Skeletal muscle tissue (tissue), 4 donors: ENCODE data around the gene PLEKHO1. TPM values are rescaled to one million over a fixed set of nuclear protein-coding genes. Genes with fewer than 3 reads are reported as not detected.
A peak's percentile ranks its signal among the peaks of the same experiment; 100 is the strongest.
"Not testable (repeated sequence)": the region's sequence is repeated elsewhere in the genome, so short reads cannot be mapped to it uniquely, and the experiment has no call there.

Source experiments
- H3K27ac ChIP-seq: one replicate; pipeline ENCODE4 v1.7.0; 2013; ENCODE audit warnings: mild to moderate bottlenecking, low read depth, low read length, inconsistent platforms
- H3K27me3 ChIP-seq, 3 donors: one replicate each; pipeline ENCODE4 v1.7.0; 2013; ENCODE audit warnings: low read length in 3 of 3; ENCODE audit not compliant: control insufficient read depth in 3 of 3, insufficient read depth in 3 of 3
- H3K36me3 ChIP-seq, 3 donors: one replicate each; pipeline ENCODE4 v1.7.0; 2013; ENCODE audit warnings: low read length in 3 of 3; ENCODE audit not compliant: control insufficient read depth in 3 of 3, insufficient read depth in 3 of 3
- H3K4me1 ChIP-seq, 3 donors: one replicate each; pipeline ENCODE4 v1.7.0; 2013; ENCODE audit warnings: low read length in 3 of 3, mild to moderate bottlenecking in 3 of 3; ENCODE audit not compliant: control insufficient read depth in 3 of 3, insufficient read depth in 3 of 3
- H3K4me3 ChIP-seq, 3 donors: one replicate each; pipeline ENCODE4 v1.7.0; 2013; ENCODE audit warnings: low read length in 3 of 3
- H3K9ac ChIP-seq, 3 donors: one replicate each; pipeline ENCODE4 v1.7.0; 2013; ENCODE audit warnings: low read length in 3 of 3, mild to moderate bottlenecking in 3 of 3, moderate library complexity in 2 of 3, low read depth in 1 of 3
- H3K9me3 ChIP-seq, 3 donors: one replicate each; pipeline ENCODE4 v1.7.0; 2013; ENCODE audit warnings: low read length in 3 of 3; ENCODE audit not compliant: control insufficient read depth in 3 of 3
- total RNA-seq: library from RNA; depleted of rRNA; stranded (reverse); fragments of >200 nt; gene quantifications from one replicate; pipeline ENCODE4 v1.2.3, GENCODE V29; 2014
- donor health status: Osteomylitis.

The PLEKHO1 gene
- total RNA-seq, 1 donor from 2014 or later = 70.5 TPM

- H3K4me1 ChIP-seq = peaks cover 7 to 18% (median 9%) of the 10 kb centered on the region in 3 donors
- H3K4me3 ChIP-seq, H3K27ac ChIP-seq, H3K27me3 ChIP-seq, H3K9me3 ChIP-seq, H3K36me3 ChIP-seq, H3K9ac ChIP-seq: not testable (repeated sequence)
Measured at GRCh38 chr1:150146016-150146415, 3.7 kb upstream of the PLEKHO1 start.

- H3K4me3 ChIP-seq = no peak overlapping the region
- H3K36me3 ChIP-seq = peaks cover under 1 to 4% (median under 1%) of the 10 kb centered on the region in 3 donors
- H3K9me3 ChIP-seq = no peaks in the 10 kb centered on the region
- peak overlapping the region in 1 of 3 donors; percentile 8 for H3K9ac ChIP-seq
- peaks cover 15 to 28% (median 16%) of the 10 kb centered on the region in 3 donors for H3K4me1 ChIP-seq
- H3K27me3 ChIP-seq = no peaks in the 10 kb centered on the region
- H3K27ac ChIP-seq = no peak overlapping the region
Measured at GRCh38 chr1:150146849-150147542, 2.7 kb upstream of the PLEKHO1 start.

- H3K4me3 ChIP-seq = peak overlapping the region; percentile 55 to 81 (median 71)
- peak overlapping the region; percentile 66 to 87 (median 86) for H3K9ac ChIP-seq
- peaks cover 7% of the 10 kb centered on the region in 3 donors for H3K36me3 ChIP-seq
- peaks cover 26 to 40% (median 27%) of the 10 kb centered on the region in 3 donors for H3K4me1 ChIP-seq
- H3K27ac ChIP-seq = peak overlapping the region; percentile 94
- no peaks in the 10 kb centered on the region for H3K27me3 ChIP-seq
- H3K9me3 ChIP-seq = no peaks in the 10 kb centered on the region
Measured at GRCh38 chr1:150148837-150149270, 862 bp upstream of the PLEKHO1 start.

GRCh38 chr1:150150133-150151021 lies 661 bp downstream of the PLEKHO1 start:
- H3K36me3 ChIP-seq = peaks cover 17 to 21% (median 19%) of the 10 kb centered on the region in 3 donors
- H3K9me3 ChIP-seq = no peaks in the 10 kb centered on the region
- H3K4me3 ChIP-seq = peak overlapping the region; percentile 71 to 86 (median 81)
- H3K9ac ChIP-seq = peak overlapping the region; percentile 73 to 86 (median 78)
- peaks cover 26 to 42% (median 27%) of the 10 kb centered on the region in 3 donors for H3K4me1 ChIP-seq
- H3K27me3 ChIP-seq = no peaks in the 10 kb centered on the region
- H3K27ac ChIP-seq = peak overlapping the region; percentile 94

- Histone ChIP-seq H3K9me3 (no peaks in the 10 kb centered on the region), H3K4me1 (peaks cover 26 to 45% (median 27%) of the 10 kb centered on the region in 3 donors), H3K4me3 (peak overlapping the region; percentile 71 to 86 (median 81)), H3K27me3 (no peaks in the 10 kb centered on the region), H3K36me3 (peaks cover 28 to 30% (median 29%) of the 10 kb centered on the region in 3 donors), H3K27ac (peak overlapping the region; percentile 83), H3K9ac (peak overlapping the region; percentile 73 to 86 (median 78))
Measured at GRCh38 chr1:150151291-150152181, 1.8 kb downstream of the PLEKHO1 start.

- peak overlapping the region; percentile 21 to 86 (median 22) for H3K4me3 ChIP-seq
- H3K36me3 ChIP-seq = peaks cover 34 to 37% (median 35%) of the 10 kb centered on the region in 3 donors
- H3K4me1 ChIP-seq = peaks cover 26 to 45% (median 27%) of the 10 kb centered on the region in 3 donors
- peak overlapping the region in 2 of 3 donors; percentile 40 to 73 for H3K9ac ChIP-seq
- peak overlapping the region; percentile 83 for H3K27ac ChIP-seq
- no peaks in the 10 kb centered on the region for H3K9me3 ChIP-seq
- H3K27me3 ChIP-seq = no peaks in the 10 kb centered on the region
Measured at GRCh38 chr1:150152182-150152536, 2.4 kb downstream of the PLEKHO1 start.

- H3K27ac ChIP-seq = peak overlapping the region; percentile 57
Measured at GRCh38 chr1:150152772-150153456, 3.2 kb downstream of the PLEKHO1 start.

GRCh38 chr1:150154143-150154542 lies 4.4 kb downstream of the PLEKHO1 start:
- no peaks in the 10 kb centered on the region for H3K9me3 ChIP-seq
- no peak overlapping the region for H3K9ac ChIP-seq
- H3K27ac ChIP-seq = no peak overlapping the region
- H3K36me3 ChIP-seq = peaks cover 44 to 55% (median 51%) of the 10 kb centered on the region in 3 donors
- H3K4me1 ChIP-seq = peaks cover 22 to 38% (median 26%) of the 10 kb centered on the region in 3 donors
- H3K4me3 ChIP-seq = no peak overlapping the region
- no peaks in the 10 kb centered on the region for H3K27me3 ChIP-seq

More at GRCh38 chr1:150152772-150153456, 3.2 kb downstream of the PLEKHO1 start:
- Histone ChIP-seq H3K36me3 (peaks cover 42 to 43% (median 43%) of the 10 kb centered on the region in 3 donors), H3K9ac (peak overlapping the region in 2 of 3 donors; percentile 5 to 33), H3K27me3 (no peaks in the 10 kb centered on the region), H3K4me3 (peak overlapping the region in 2 of 3 donors; percentile 35 to 39), H3K4me1 (peaks cover 26 to 45% (median 27%) of the 10 kb centered on the region in 3 donors), H3K9me3 (no peaks in the 10 kb centered on the region)
